Measurements from ENCODE around the gene ANKRD49. TPM values are rescaled to one million over a fixed set of nuclear protein-coding genes. Genes with fewer than 3 reads are reported as not detected.
"Not testable (repeated sequence)": the region's sequence is repeated elsewhere in the genome, so short reads cannot be mapped to it uniquely, and the experiment has no call there.

ANKRD49 gene
- total RNA-seq, 4 donors from 2014 or later, result 12.5 to 22.8 (median 16.9) TPM

GRCh38 chr11:94486068-94486467 is 7.7 kb upstream of the ANKRD49 start:
- WGBS, 2 donors (ENCODE audit: low coverage in 1 of 2), result 63 to 67% methylated on average over 1 of the region's 1 CpG
- Histone ChIP-seq H3K9me3 (no peaks in the 10 kb centered on the region), H3K4me3 (no peak overlapping the region), H3K27ac (no peak overlapping the region), H3K4me1 (no peaks in the 10 kb centered on the region), H3K36me3 (peaks cover 0 to 94% of the 10 kb centered on the region in 2 donors), H3K27me3 (no peaks in the 10 kb centered on the region)
- TF ChIP-seq CTCF (IDR thresholded peaks at IDR 0.05), result no peak
- ATAC-seq, result no peak

GRCh38 chr11:94494126-94494680 is 419 bp downstream of the ANKRD49 start:
- Histone ChIP-seq H3K4me3 (peak overlapping the region; percentile 77 to 88), H3K36me3 (peaks cover 0 to 42% of the 10 kb centered on the region in 2 donors), H3K9me3 (no peaks in the 10 kb centered on the region), H3K4me1 (peaks cover 7 to 29% (median 15%) of the 10 kb centered on the region in 3 donors), H3K27ac (peak overlapping the region; percentile 82 to 89 (median 86)), H3K27me3 (no peaks in the 10 kb centered on the region)
- ATAC-seq, result peak; percentile 71
- TF ChIP-seq POLR2A (IDR thresholded peaks at IDR 0.05) (no peak), POLR2AphosphoS5 (IDR thresholded peaks at IDR 0.05) (no peak), CTCF (IDR thresholded peaks at IDR 0.05) (no peak), EP300 (IDR thresholded peaks at IDR 0.05) (no peak)
- WGBS, 2 donors (ENCODE audit: low coverage in 1 of 2), result 4 to 12% methylated on average over 5 to 7 of the region's 19 CpGs

GRCh38 chr11:94500181-94500580 is 6.4 kb downstream of the ANKRD49 start:
- no peak for ATAC-seq
- 71 to 76% methylated on average over 2 of the region's 2 CpGs for WGBS, 2 donors (ENCODE audit: low coverage in 1 of 2)
- Histone ChIP-seq H3K27me3 (no peaks in the 10 kb centered on the region), H3K36me3 (peaks cover 0 to 63% of the 10 kb centered on the region in 2 donors), H3K27ac (no peak overlapping the region), H3K4me1 (peaks cover 0 to 5% (median 2%) of the 10 kb centered on the region in 3 donors), H3K9me3 (no peaks in the 10 kb centered on the region), H3K4me3 (no peak overlapping the region)
- no peak for TF ChIP-seq POLR2A (IDR thresholded peaks at IDR 0.05)
- TF ChIP-seq CTCF (IDR thresholded peaks at IDR 0.05), result no peak
- TF ChIP-seq EP300 (IDR thresholded peaks at IDR 0.05), result no peak
- TF ChIP-seq POLR2AphosphoS5 (IDR thresholded peaks at IDR 0.05), result no peak

- Histone ChIP-seq H3K36me3 (peaks cover 0 to 61% of the 10 kb centered on the region in 2 donors), H3K4me3 (no peak overlapping the region), H3K9me3 (no peaks in the 10 kb centered on the region), H3K4me1 (no peaks in the 10 kb centered on the region), H3K27ac (no peak overlapping the region), H3K27me3 (no peaks in the 10 kb centered on the region)
- 66 to 72% methylated on average over 2 of the region's 2 CpGs for WGBS, 2 donors (ENCODE audit: low coverage in 1 of 2)
- TF ChIP-seq POLR2AphosphoS5 (IDR thresholded peaks at IDR 0.05) (no peak), POLR2A (IDR thresholded peaks at IDR 0.05) (no peak), CTCF (IDR thresholded peaks at IDR 0.05) (no peak), EP300 (IDR thresholded peaks at IDR 0.05) (no peak)
- no peak for ATAC-seq
Measured at GRCh38 chr11:94501522-94501921, 7.7 kb downstream of the ANKRD49 start.

- H3K27ac ChIP-seq, result no peak overlapping the region
- no peak overlapping the region for H3K4me3 ChIP-seq
- TF ChIP-seq POLR2A (IDR thresholded peaks at IDR 0.05) (no peak), EP300 (IDR thresholded peaks at IDR 0.05) (no peak), CTCF (IDR thresholded peaks at IDR 0.05) (peak; percentile 39 to 66 (median 56)), POLR2AphosphoS5 (IDR thresholded peaks at IDR 0.05) (no peak)
- peaks cover 0 to 29% of the 10 kb centered on the region in 2 donors for H3K36me3 ChIP-seq
- no peak for ATAC-seq
- no peaks in the 10 kb centered on the region for H3K9me3 ChIP-seq
- no peaks in the 10 kb centered on the region for H3K27me3 ChIP-seq
- 3 to 4% methylated on average over 3 of the region's 3 CpGs for WGBS, 2 donors (ENCODE audit: low coverage in 1 of 2)
- no peaks in the 10 kb centered on the region for H3K4me1 ChIP-seq
Measured at GRCh38 chr11:94504689-94505293, 11.0 kb downstream of the ANKRD49 start.

GRCh38 chr11:94506513-94506912 is 12.7 kb downstream of the ANKRD49 start:
- ATAC-seq, H3K4me1 ChIP-seq, H3K27ac ChIP-seq, H3K27me3 ChIP-seq, H3K4me3 ChIP-seq, H3K9me3 ChIP-seq: not testable (repeated sequence)
- peaks cover 0 to 12% of the 10 kb centered on the region in 2 donors for H3K36me3 ChIP-seq
- WGBS, 2 donors (ENCODE audit: low coverage in 1 of 2), result 84 to 94% methylated on average over 5 of the region's 5 CpGs

Measured in gastroesophageal sphincter (tissue), 4 donors.